K562 (cell line): Measurements from ENCODE around the gene GALNT9. TPM values are rescaled to one million over a fixed set of nuclear protein-coding genes. Genes with fewer than 3 reads are reported as not detected.

Experiments
- ATAC-seq: fragments of 200-7000 bp; cut with Tn5 transposase; 3 replicates; pipeline ENCODE4 v1.9.1; 2020; ENCODE audit warnings: moderate library complexity
- BruUV-seq: library from RNA; stranded (reverse); fragments of 400-500 nt; replicated peaks from 2 replicates; lab custom pipeline; 2021; lab: Mats Ljungman, UMichigan
- CTCF ChIA-PET: fragments of 300-600 bp; formaldehyde crosslinking; extraction: SDS; loops from one replicate; lab custom pipeline; 2021; ENCODE audit warnings: low intra/inter-chr PET ratio; lab: Yijun Ruan, JAX
- POLR2A ChIA-PET: fragments of 300-600, 350-650 bp; sonication (Branson Sonifier 250); formaldehyde crosslinking; extraction: SDS; loops from one replicate; lab custom pipeline; 2021; ENCODE audit warnings: antibody characterized with exemption, inconsistent platforms; lab: Yijun Ruan, JAX
- DNase-seq, 4 experiments: peaks; one replicate each; pipeline versions ENCODE4 v3.0.0 to v3.0.0-alpha.2; 2011 to 2018; ENCODE audit warnings: low spot score in 3 of 4, mixed read lengths in 3 of 4; ENCODE audit errors: extremely low read depth in 1 of 4
- FAIRE-seq: peaks from 2 replicates; lab custom pipeline; 2011; peaks lifted over from hg19 to GRCh38; lab: Jason Lieb, UNC
- H2AFZ ChIP-seq: 2 replicates; pipeline ENCODE4 v1.6.0; 2011; ENCODE audit warnings: low read depth, low read length, control low read depth, inconsistent platforms
- H3K27ac ChIP-seq: fragments of 200-600 bp; 3 replicates; pipeline ENCODE4 v1.8.0; 2011; ENCODE audit warnings: low read depth, mild to moderate bottlenecking, control low read depth, inconsistent platforms, low read length, moderate library complexity, mixed read lengths; ENCODE audit errors: extremely low read depth
- H3K27me3 ChIP-seq, 2 experiments: fragments of 300-600 bp in 1 of 2; 2 replicates in 1 of 2; 3 replicates in 1 of 2; pipeline versions ENCODE4 v1.6.0 to v1.8.0; 2011; ENCODE audit warnings: inconsistent platforms in 2 of 2, low read length in 2 of 2, mild to moderate bottlenecking in 1 of 2, mixed read lengths in 1 of 2, moderate library complexity in 1 of 2; ENCODE audit not compliant: control insufficient read depth in 2 of 2, insufficient read depth in 2 of 2
- H3K36me3 ChIP-seq: fragments of 300-600 bp; 3 replicates; pipeline ENCODE4 v1.8.0; 2011; ENCODE audit warnings: mild to moderate bottlenecking, low read length, inconsistent platforms; ENCODE audit not compliant: control insufficient read depth, insufficient read depth
- H3K4me1 ChIP-seq, 2 experiments: fragments of 200-600 bp in 1 of 2; replicated peaks in 1 of 2; 2 replicates in 1 of 2; 3 replicates in 1 of 2; pipeline versions ENCODE4 v1.5.1 to v1.8.0; 2011; ENCODE audit warnings: inconsistent platforms in 2 of 2, low read length in 2 of 2, mild to moderate bottlenecking in 1 of 2, mixed read lengths in 1 of 2, moderate library complexity in 1 of 2; ENCODE audit not compliant: control insufficient read depth in 2 of 2, insufficient read depth in 2 of 2
- H3K4me2 ChIP-seq: 2 replicates; pipeline ENCODE4 v1.6.1; 2011; ENCODE audit warnings: low read length, control low read depth, inconsistent platforms, mixed read lengths; ENCODE audit not compliant: insufficient read depth
- H3K4me3 ChIP-seq: fragments of 200-600 bp; sonication (generic), shearing (Covaris generic); 2 replicates; pipeline ENCODE4 v1.5.1; 2016; ENCODE audit warnings: control low read depth, inconsistent platforms
- H3K79me2 ChIP-seq: fragments of 200-600 bp; 3 replicates; pipeline ENCODE4 v1.8.0; 2011; ENCODE audit warnings: low read length, inconsistent platforms; ENCODE audit not compliant: control insufficient read depth, insufficient read depth
- H3K9ac ChIP-seq, 2 experiments: 2 replicates each; pipeline versions ENCODE4 v1.6.0 to v1.6.1; 2011; ENCODE audit warnings: low read depth in 2 of 2, low read length in 2 of 2, control low read depth in 1 of 2, inconsistent platforms in 1 of 2, mild to moderate bottlenecking in 1 of 2, mixed read lengths in 1 of 2; ENCODE audit not compliant: insufficient read depth in 1 of 2
- H3K9me1 ChIP-seq: one replicate; pipeline ENCODE4 v1.6.0; 2011; ENCODE audit warnings: inconsistent platforms, mild to moderate bottlenecking, low read length, moderate library complexity; ENCODE audit not compliant: control insufficient read depth, insufficient read depth
- H3K9me3 ChIP-seq: replicated peaks from 2 replicates; pipeline ENCODE4 v1.5.1; 2011; ENCODE audit warnings: low read depth, low read length, inconsistent platforms; ENCODE audit not compliant: control insufficient read depth, insufficient read depth
- H4K20me1 ChIP-seq: replicated peaks from 2 replicates; pipeline ENCODE4 v1.6.1; 2011; ENCODE audit warnings: low read length, inconsistent platforms, mixed read lengths; ENCODE audit not compliant: control insufficient read depth, insufficient read depth
- BRCA1 ChIP-seq, 2 experiments: fragments of 450-650 bp in 1 of 2; sonication (generic) in 1 of 2; formaldehyde crosslinking in 1 of 2; IDR thresholded peaks; 2 replicates each; pipeline versions ENCODE4 v1.5.0 to v1.6.1; 2017 to 2020; ENCODE audit warnings: mild to moderate bottlenecking in 1 of 2, missing genetic modification reagents in 1 of 2
- FOSL1 ChIP-seq: fragments of 200-800 bp; sonication (Bioruptor generic); conservative IDR thresholded peaks from 2 replicates; pipeline ENCODE4 v1.6.1; 2016; ENCODE audit warnings: missing genetic modification characterization, missing compliant biosample characterization
- IFI16 ChIP-seq: fragments of 250-450 bp; sonication (Bioruptor Pico); IDR thresholded peaks from 2 replicates; pipeline ENCODE4 v2.1.2; 2022; ENCODE audit warnings: mild to moderate bottlenecking, inconsistent platforms
- KHSRP ChIP-seq: fragments of 450-650 bp; IDR thresholded peaks from 2 replicates; pipeline ENCODE4 v1.6.1; 2017
- ZNF41 ChIP-seq: fragments of 250-450 bp; sonication (Bioruptor Pico); conservative IDR thresholded peaks from 2 replicates; pipeline ENCODE4 v1.4.0; 2020; ENCODE audit warnings: mild to moderate bottlenecking
- ZNF561 ChIP-seq: fragments of 450-650 bp; formaldehyde crosslinking; conservative IDR thresholded peaks from 2 replicates; pipeline ENCODE4 v1.4.0; 2020; ENCODE audit warnings: mild to moderate bottlenecking, moderate library complexity
- ZNF696 ChIP-seq: fragments of 250-450 bp; sonication (Bioruptor Pico); conservative IDR thresholded peaks from 2 replicates; pipeline ENCODE4 v1.4.0; 2020; ENCODE audit warnings: mild to moderate bottlenecking, moderate library complexity
- WGBS: fragments of 100-300 bp; shearing (Covaris generic); methylation state at CpG from one replicate; pipeline ENCODE4 v1.1.6; 2016; ENCODE audit warnings: low coverage, mixed read lengths; ENCODE audit not compliant: insufficient coverage; ENCODE audit errors: missing lambda C conversion rate; 5-methylcytosine and 5-hydroxymethylcytosine counted together
- in situ Hi-C: fragments of 300-500 bp; cut with MboI; formaldehyde crosslinking; loops from 4 replicates; pipeline ENCODE4 v1.15.0; 2018; ENCODE audit warnings: inconsistent platforms, mixed read lengths
- intact Hi-C: fragments of 100-400 bp; cut with micrococcal nuclease; formaldehyde crosslinking; loops from 2 replicates; pipeline ENCODE4 v1.14.2; 2022
- polyA plus RNA-seq, 8 experiments: library from polyadenylated mRNA; depleted of rRNA in 4 of 8; stranded (reverse) in 5 of 8; unstranded in 3 of 8; fragments of >200 nt; fragmentation: Nextera tagmentation in 2 of 8; fragmentation: Illumina TruSeq in 1 of 8; extraction: Ambion mirVana in 2 of 8; extraction: Trizol in 1 of 8; gene quantifications; 2 replicates each; pipeline versions ENCODE4 v1.2.1 to v1.2.3, GENCODE V29; 2011 to 2014; ENCODE audit warnings: inconsistent platforms in 1 of 8, missing spikeins in 1 of 8
- total RNA-seq, 7 experiments: library from RNA; depleted of rRNA in 6 of 7; stranded (reverse); fragments of >200 nt in 6 of 7; fragmentation: Illumina TruSeq in 2 of 7; extraction: Trizol in 2 of 7; gene quantifications; 2 replicates each; pipeline versions ENCODE4 v1.2.1 to v1.2.3, GENCODE V29; 2011 to 2021; ENCODE audit warnings: low replicate concordance in 1 of 7
- TF ChIP-seq, protein P1 (sequence below): fragments of 450-650 bp; IDR thresholded peaks from 2 replicates; pipeline ENCODE4 v1.6.1; 2017; ENCODE audit warnings: antibody characterized with exemption
- TF ChIP-seq, protein P2 (sequence below): sonication (generic); formaldehyde crosslinking; IDR thresholded peaks from 2 replicates; pipeline ENCODE4 v1.8.1; 2022; ENCODE audit warnings: missing genetic modification reagents
- TF ChIP-seq, protein P3 (sequence below): sonication (generic); formaldehyde crosslinking; IDR thresholded peaks from 2 replicates; pipeline ENCODE4 v1.8.0; 2022; ENCODE audit warnings: missing genetic modification reagents, mild to moderate bottlenecking, borderline replicate concordance
- TF ChIP-seq, protein P4 (sequence below), 2 experiments: fragments of 450-650 bp in 1 of 2; IDR thresholded peaks; 2 replicates each; pipeline ENCODE4 v1.6.1; 2011 to 2017; ENCODE audit warnings: low read depth in 2 of 2, antibody characterized with exemption in 1 of 2, borderline replicate concordance in 1 of 2, low read length in 1 of 2, mild to moderate bottlenecking in 1 of 2, mixed read lengths in 1 of 2; ENCODE audit not compliant: control insufficient read depth in 1 of 2
- TF ChIP-seq, protein P5 (sequence below): sonication (generic); IDR thresholded peaks from 2 replicates; pipeline ENCODE4 v1.6.1; 2016

GALNT9 gene
- total and polyA plus RNA-seq, 9 of the 15 experiments (the other 6 are each of a cell fraction or from before 2014, with no cell fraction given) = not detected

DNA sequence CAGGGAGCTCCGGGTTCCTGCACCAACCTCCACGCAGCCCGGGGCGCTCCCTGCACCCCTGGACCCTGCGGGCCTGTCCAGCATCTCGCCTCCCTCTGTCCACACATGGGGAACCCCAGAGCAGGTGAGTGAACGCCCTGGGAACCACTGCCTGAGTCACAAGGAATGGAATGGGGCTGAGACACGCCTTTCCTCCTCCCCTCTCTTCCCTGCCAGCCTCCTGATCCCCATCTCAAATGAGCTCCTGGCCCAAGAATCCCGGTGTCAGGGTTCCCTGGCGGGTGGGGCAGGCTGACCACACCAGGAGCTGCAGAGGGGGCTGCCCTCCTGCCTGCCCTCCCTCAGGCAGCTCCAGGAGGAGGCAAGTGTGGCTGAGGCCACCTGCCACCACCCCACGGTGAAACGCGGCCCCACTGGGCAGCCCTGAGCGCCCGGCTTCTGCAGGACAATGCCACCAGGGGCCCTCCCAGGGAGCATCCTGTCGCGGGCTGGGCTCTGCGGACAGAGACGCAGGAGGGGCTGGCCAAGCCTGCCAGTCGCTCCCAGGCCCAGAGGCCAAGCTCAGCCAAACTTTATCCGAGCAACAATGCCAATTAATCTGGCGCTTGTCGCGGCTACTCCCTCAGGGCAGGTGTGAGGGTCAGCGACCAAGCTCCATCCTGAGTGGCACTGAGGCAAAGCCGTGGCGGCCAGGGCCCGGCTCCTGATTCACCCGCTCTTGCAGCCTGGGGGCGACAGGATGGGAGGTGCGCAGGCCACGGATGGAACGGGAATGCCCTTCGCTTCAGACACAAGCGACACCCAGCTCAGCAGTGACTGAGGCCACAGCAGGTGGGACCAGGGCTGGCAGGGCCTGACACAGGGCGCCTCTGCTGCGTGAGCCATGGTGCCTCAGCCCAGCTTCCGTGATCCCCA is 44.3 kb downstream of the GALNT9 start:
- Histone ChIP-seq H4K20me1 (no peaks in the 10 kb centered on the region), H3K4me1 (peaks cover 0 to 7% of the 10 kb centered on the region in 2 experiments; a peak in 2 of 5 replicates), H3K9ac (no peak overlapping the region; a peak in 1 of 4 replicates), H3K9me1 (no peaks in the 10 kb centered on the region), H3K79me2 (no peaks in the 10 kb centered on the region), H3K4me2 (no peak overlapping the region), H3K36me3 (no peaks in the 10 kb centered on the region), H3K27me3 (peaks cover 21 to 69% of the 10 kb centered on the region in 2 experiments; a peak in 4 of 5 replicates), H3K4me3 (no peak overlapping the region), H3K9me3 (no peaks in the 10 kb centered on the region), H3K27ac (no peak overlapping the region), H2AFZ (no peak overlapping the region)
- no TSS peak for BruUV-seq
- ChIA-PET CTCF (no interaction called here), POLR2A (interaction anchor here (0.7 to 1.1 kb wide), 4 partner anchors 15 to 286 kb away, joined by 3 to 4 read pairs (median 3); no protein-coding TSS in a partner anchor)
- WGBS = 1% methylated on average over 27 of the region's 38 CpGs
- intact Hi-C loops = no loop called here
- no peak for ATAC-seq
- in situ Hi-C loops = no loop called here
- no peak for FAIRE-seq
- DNase-seq = no peak
- TF ChIP-seq, protein P1, sequence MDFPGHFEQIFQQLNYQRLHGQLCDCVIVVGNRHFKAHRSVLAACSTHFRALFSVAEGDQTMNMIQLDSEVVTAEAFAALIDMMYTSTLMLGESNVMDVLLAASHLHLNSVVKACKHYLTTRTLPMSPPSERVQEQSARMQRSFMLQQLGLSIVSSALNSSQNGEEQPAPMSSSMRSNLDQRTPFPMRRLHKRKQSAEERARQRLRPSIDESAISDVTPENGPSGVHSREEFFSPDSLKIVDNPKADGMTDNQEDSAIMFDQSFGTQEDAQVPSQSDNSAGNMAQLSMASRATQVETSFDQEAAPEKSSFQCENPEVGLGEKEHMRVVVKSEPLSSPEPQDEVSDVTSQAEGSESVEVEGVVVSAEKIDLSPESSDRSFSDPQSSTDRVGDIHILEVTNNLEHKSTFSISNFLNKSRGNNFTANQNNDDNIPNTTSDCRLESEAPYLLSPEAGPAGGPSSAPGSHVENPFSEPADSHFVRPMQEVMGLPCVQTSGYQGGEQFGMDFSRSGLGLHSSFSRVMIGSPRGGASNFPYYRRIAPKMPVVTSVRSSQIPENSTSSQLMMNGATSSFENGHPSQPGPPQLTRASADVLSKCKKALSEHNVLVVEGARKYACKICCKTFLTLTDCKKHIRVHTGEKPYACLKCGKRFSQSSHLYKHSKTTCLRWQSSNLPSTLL = no peak
- TF ChIP-seq, protein P2, sequence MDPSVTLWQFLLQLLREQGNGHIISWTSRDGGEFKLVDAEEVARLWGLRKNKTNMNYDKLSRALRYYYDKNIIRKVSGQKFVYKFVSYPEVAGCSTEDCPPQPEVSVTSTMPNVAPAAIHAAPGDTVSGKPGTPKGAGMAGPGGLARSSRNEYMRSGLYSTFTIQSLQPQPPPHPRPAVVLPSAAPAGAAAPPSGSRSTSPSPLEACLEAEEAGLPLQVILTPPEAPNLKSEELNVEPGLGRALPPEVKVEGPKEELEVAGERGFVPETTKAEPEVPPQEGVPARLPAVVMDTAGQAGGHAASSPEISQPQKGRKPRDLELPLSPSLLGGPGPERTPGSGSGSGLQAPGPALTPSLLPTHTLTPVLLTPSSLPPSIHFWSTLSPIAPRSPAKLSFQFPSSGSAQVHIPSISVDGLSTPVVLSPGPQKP (CRISPR knock-in tag) = no peak
- TF ChIP-seq, protein P3, sequence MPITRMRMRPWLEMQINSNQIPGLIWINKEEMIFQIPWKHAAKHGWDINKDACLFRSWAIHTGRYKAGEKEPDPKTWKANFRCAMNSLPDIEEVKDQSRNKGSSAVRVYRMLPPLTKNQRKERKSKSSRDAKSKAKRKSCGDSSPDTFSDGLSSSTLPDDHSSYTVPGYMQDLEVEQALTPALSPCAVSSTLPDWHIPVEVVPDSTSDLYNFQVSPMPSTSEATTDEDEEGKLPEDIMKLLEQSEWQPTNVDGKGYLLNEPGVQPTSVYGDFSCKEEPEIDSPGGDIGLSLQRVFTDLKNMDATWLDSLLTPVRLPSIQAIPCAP (CRISPR knock-in tag) = no peak
- TF ChIP-seq BRCA1 (IDR thresholded peaks at IDR 0.05) (no peak), BRCA1 (CRISPR knock-in tag; IDR thresholded peaks at IDR 0.05) (no peak), KHSRP (no peak), FOSL1 (tag) (no peak), ZNF41 (CRISPR knock-in tag) (no peak), ZNF696 (CRISPR knock-in tag) (no peak), IFI16 (CRISPR knock-in tag) (no peak), ZNF561 (CRISPR knock-in tag) (no peak)
- TF ChIP-seq, protein P4, sequence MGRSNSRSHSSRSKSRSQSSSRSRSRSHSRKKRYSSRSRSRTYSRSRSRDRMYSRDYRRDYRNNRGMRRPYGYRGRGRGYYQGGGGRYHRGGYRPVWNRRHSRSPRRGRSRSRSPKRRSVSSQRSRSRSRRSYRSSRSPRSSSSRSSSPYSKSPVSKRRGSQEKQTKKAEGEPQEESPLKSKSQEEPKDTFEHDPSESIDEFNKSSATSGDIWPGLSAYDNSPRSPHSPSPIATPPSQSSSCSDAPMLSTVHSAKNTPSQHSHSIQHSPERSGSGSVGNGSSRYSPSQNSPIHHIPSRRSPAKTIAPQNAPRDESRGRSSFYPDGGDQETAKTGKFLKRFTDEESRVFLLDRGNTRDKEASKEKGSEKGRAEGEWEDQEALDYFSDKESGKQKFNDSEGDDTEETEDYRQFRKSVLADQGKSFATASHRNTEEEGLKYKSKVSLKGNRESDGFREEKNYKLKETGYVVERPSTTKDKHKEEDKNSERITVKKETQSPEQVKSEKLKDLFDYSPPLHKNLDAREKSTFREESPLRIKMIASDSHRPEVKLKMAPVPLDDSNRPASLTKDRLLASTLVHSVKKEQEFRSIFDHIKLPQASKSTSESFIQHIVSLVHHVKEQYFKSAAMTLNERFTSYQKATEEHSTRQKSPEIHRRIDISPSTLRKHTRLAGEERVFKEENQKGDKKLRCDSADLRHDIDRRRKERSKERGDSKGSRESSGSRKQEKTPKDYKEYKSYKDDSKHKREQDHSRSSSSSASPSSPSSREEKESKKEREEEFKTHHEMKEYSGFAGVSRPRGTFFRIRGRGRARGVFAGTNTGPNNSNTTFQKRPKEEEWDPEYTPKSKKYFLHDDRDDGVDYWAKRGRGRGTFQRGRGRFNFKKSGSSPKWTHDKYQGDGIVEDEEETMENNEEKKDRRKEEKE (IDR thresholded peaks at IDR 0.05; ENCODE audit: borderline replicate concordance in 1 of 2, control insufficient read depth in 1 of 2, low read depth in 2 of 2, low read length in 1 of 2) = no peak
- TF ChIP-seq, protein P5, sequence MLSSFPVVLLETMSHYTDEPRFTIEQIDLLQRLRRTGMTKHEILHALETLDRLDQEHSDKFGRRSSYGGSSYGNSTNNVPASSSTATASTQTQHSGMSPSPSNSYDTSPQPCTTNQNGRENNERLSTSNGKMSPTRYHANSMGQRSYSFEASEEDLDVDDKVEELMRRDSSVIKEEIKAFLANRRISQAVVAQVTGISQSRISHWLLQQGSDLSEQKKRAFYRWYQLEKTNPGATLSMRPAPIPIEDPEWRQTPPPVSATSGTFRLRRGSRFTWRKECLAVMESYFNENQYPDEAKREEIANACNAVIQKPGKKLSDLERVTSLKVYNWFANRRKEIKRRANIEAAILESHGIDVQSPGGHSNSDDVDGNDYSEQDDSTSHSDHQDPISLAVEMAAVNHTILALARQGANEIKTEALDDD = no peak
